ENCODE data around the gene RALGPS1. TPM values are rescaled to one million over a fixed set of nuclear protein-coding genes. Genes with fewer than 3 reads are reported as not detected.

RALGPS1 gene
- total RNA-seq, 1 experiment from 2014 or later, result 18.6 TPM

- Histone ChIP-seq H2BK5ac (ENCODE audit: insufficient read length, low read length) (no peak overlapping the region), H2BK15ac (ENCODE audit: low read depth, low read length) (no peak overlapping the region), H2BK120ac (ENCODE audit: low read depth, low read length, poor library complexity, severe bottlenecking) (no peak overlapping the region), H2BK12ac (ENCODE audit: insufficient read length, low read depth, low read length) (no peak overlapping the region), H2BK20ac (ENCODE audit: low read depth, low read length, poor library complexity, severe bottlenecking) (no peak overlapping the region), H2AK5ac (ENCODE audit: insufficient read length, low read length) (no peak overlapping the region), H3K4me2 (ENCODE audit: insufficient read depth, insufficient read length, low read length) (no peak overlapping the region), H4K5ac (ENCODE audit: insufficient read length, low read depth, low read length) (no peak overlapping the region), H3K14ac (ENCODE audit: insufficient read depth, low read length) (no peak overlapping the region), H4K91ac (ENCODE audit: insufficient read length, low read depth, low read length) (no peak overlapping the region), H3K4me1 (ENCODE audit: insufficient read depth, low read length) (no peaks in the 10 kb centered on the region; the same call in 1 of the 2 replicates), H3K9me3 (ENCODE audit: control insufficient read depth, low read depth, low read length) (no peaks in the 10 kb centered on the region), H3K27me3 (ENCODE audit: insufficient read depth, low read length) (no peaks in the 10 kb centered on the region), H3K9ac (ENCODE audit: extremely low read depth, insufficient read length, low read length) (no peak overlapping the region), H3T11ph (ENCODE audit: low read length) (no peak overlapping the region), H4K8ac (replicated peaks; ENCODE audit: insufficient read length, low read depth, low read length) (no peak overlapping the region), H2AFZ (ENCODE audit: low read length) (no peak overlapping the region), H3K27ac (ENCODE audit: insufficient read length, low read depth, low read length) (no peak overlapping the region), H3K56ac (ENCODE audit: insufficient read length, low read depth, low read length) (no peak overlapping the region), H3K79me1 (ENCODE audit: insufficient read depth, low read depth, low read length, poor library complexity, severe bottlenecking) (no peaks in the 10 kb centered on the region), H3K79me2 (ENCODE audit: insufficient read depth, low read length) (no peaks in the 10 kb centered on the region), H3K18ac (ENCODE audit: insufficient read length, low read depth, low read length) (no peak overlapping the region), H3K23ac (ENCODE audit: insufficient read length, low read depth, low read length) (no peak overlapping the region), H3K23me2 (ENCODE audit: insufficient read length, low read depth, low read length, poor library complexity, severe bottlenecking) (peaks cover 5% of the 10 kb centered on the region), H4K20me1 (ENCODE audit: control insufficient read depth, insufficient read depth, insufficient read length) (no peaks in the 10 kb centered on the region), H3K4ac (ENCODE audit: low read depth, low read length) (no peak overlapping the region)
- Mint-ChIP-seq H3K36me3 (ENCODE audit: insufficient read depth in 1 of 3, low read depth in 3 of 3) (peaks cover 2 to 21% (median 15%) of the 10 kb centered on the region in 3 experiments; a peak in 6 of 7 replicates), H3K4me1 (peaks cover 37 to 40% of the 10 kb centered on the region in 2 experiments), H3K9me3 (peaks cover 2 to 3% of the 10 kb centered on the region in 2 experiments; a peak in 2 of 5 replicates), H3K4me3 (no peak overlapping the region), H3K27ac (no peak overlapping the region), H3K27me3 (ENCODE audit: low read depth) (no peaks in the 10 kb centered on the region; the same call in none of the 2 replicates)
- TF ChIP-seq, protein P1, sequence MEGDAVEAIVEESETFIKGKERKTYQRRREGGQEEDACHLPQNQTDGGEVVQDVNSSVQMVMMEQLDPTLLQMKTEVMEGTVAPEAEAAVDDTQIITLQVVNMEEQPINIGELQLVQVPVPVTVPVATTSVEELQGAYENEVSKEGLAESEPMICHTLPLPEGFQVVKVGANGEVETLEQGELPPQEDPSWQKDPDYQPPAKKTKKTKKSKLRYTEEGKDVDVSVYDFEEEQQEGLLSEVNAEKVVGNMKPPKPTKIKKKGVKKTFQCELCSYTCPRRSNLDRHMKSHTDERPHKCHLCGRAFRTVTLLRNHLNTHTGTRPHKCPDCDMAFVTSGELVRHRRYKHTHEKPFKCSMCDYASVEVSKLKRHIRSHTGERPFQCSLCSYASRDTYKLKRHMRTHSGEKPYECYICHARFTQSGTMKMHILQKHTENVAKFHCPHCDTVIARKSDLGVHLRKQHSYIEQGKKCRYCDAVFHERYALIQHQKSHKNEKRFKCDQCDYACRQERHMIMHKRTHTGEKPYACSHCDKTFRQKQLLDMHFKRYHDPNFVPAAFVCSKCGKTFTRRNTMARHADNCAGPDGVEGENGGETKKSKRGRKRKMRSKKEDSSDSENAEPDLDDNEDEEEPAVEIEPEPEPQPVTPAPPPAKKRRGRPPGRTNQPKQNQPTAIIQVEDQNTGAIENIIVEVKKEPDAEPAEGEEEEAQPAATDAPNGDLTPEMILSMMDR (conservative IDR thresholded peaks at IDR 0.05), result no peak
- no peak for DNase-seq
- no CpG with 5 or more reads among the region's 3 CpGs for WGBS (ENCODE audit: extremely low coverage, insufficient read length, low lambda C conversion rate)
These were observed 333.7 kb downstream of the RALGPS1 start for GRCh38 chr9:127248241-127248640.

Measured in H9 (cell line).